HCT116 (cell line): ENCODE data around the gene SYTL3. TPM values are rescaled to one million over a fixed set of nuclear protein-coding genes. Genes with fewer than 3 reads are reported as not detected.

ENCODE experiments used
- ATAC-seq: fragments of 200-7000 bp; cut with Tn5 transposase; 2 replicates; pipeline ENCODE4 v1.9.1; 2020; ENCODE audit warnings: mild to moderate bottlenecking, moderate library complexity
- BruUV-seq: library from RNA; stranded (reverse); fragments of 400-500 nt; replicated peaks from 2 replicates; lab custom pipeline; 2021; lab: Mats Ljungman, UMichigan
- CTCF ChIA-PET: fragments of 300-600 bp; sonication (Branson Sonifier 250); formaldehyde crosslinking; loops from one replicate; lab custom pipeline; 2021; ENCODE audit warnings: antibody characterized with exemption; lab: Charles Lee
- POLR2A ChIA-PET: fragments of 300-600, 350-600 bp; sonication (Branson Sonifier 250); formaldehyde crosslinking; loops from one replicate; lab custom pipeline; 2021; ENCODE audit warnings: antibody characterized with exemption; lab: Charles Lee
- RAD21 ChIA-PET, 2 experiments: fragments of 300-600 bp; sonication (Branson Sonifier 250); formaldehyde crosslinking; loops; one replicate each; lab custom pipeline; 2023; ENCODE audit warnings: low total read pairs in 2 of 2; ENCODE audit not compliant: uncharacterized antibody in 2 of 2, unreplicated experiment in 2 of 2, low non-redundant PET in 1 of 2; lab: Charles Lee
- DNase-seq: peaks from one replicate; pipeline ENCODE4 v3.0.0-alpha.2; 2010; ENCODE audit warnings: low read depth, low spot score
- H2AFZ ChIP-seq: fragments of 200-600 bp; shearing (Covaris generic), sonication (generic); 2 replicates; pipeline ENCODE4 v1.6.1; 2017; ENCODE audit warnings: low read depth, mixed run types, mixed read lengths, antibody characterized with exemption, low read length; ENCODE audit not compliant: poor library complexity, severe bottlenecking
- H3K27ac ChIP-seq: 2 replicates; pipeline ENCODE4 v1.5.1; 2012; ENCODE audit warnings: low read depth, low read length
- H3K27me3 ChIP-seq: fragments of 200-600 bp; sonication (generic); 2 replicates; pipeline ENCODE4 v1.6.1; 2016; ENCODE audit warnings: mixed run types, low read length, mixed read lengths; ENCODE audit not compliant: insufficient read depth
- H3K36me3 ChIP-seq, 2 experiments: fragments of 200-500 bp in 1 of 2; fragments of 200-600 bp in 1 of 2; sonication (Bioruptor generic) in 1 of 2; sonication (generic) in 1 of 2; 2 replicates each; pipeline versions ENCODE4 v1.5.1 to v1.6.1; 2014 to 2016; ENCODE audit warnings: low read length in 2 of 2, inconsistent platforms in 1 of 2, mixed read lengths in 1 of 2, mixed run types in 1 of 2; ENCODE audit not compliant: insufficient read depth in 2 of 2, control insufficient read depth in 1 of 2
- H3K4me1 ChIP-seq, 2 experiments: fragments of 200-600 bp in 1 of 2; sonication (generic) in 1 of 2; 2 replicates each; pipeline versions ENCODE4 v1.5.1 to v1.6.1; 2012 to 2017; ENCODE audit warnings: low read length in 2 of 2, inconsistent platforms in 1 of 2, mild to moderate bottlenecking in 1 of 2, mixed read lengths in 1 of 2, mixed run types in 1 of 2, moderate library complexity in 1 of 2; ENCODE audit not compliant: insufficient read depth in 2 of 2, control insufficient read depth in 1 of 2
- H3K4me2 ChIP-seq: fragments of 200-600 bp; sonication (generic); 2 replicates; pipeline ENCODE4 v1.6.1; 2017; ENCODE audit warnings: mixed run types, low read length, mixed read lengths
- H3K4me3 ChIP-seq, 2 experiments: fragments of 200-600 bp in 1 of 2; sonication (generic) in 1 of 2; replicated peaks in 1 of 2; 2 replicates each; pipeline ENCODE4 v1.5.1; 2011 to 2016; ENCODE audit warnings: low read length in 2 of 2, control low read depth in 1 of 2, low read depth in 1 of 2, mild to moderate bottlenecking in 1 of 2, mixed read lengths in 1 of 2, mixed run types in 1 of 2
- H3K79me2 ChIP-seq: fragments of 200-600 bp; sonication (generic); 2 replicates; pipeline ENCODE4 v1.6.1; 2017; ENCODE audit warnings: mild to moderate bottlenecking, mixed run types, low read length, moderate library complexity, mixed read lengths; ENCODE audit not compliant: insufficient read depth
- H3K9ac ChIP-seq: fragments of 200-600 bp; sonication (generic); 2 replicates; pipeline ENCODE4 v1.6.1; 2016; ENCODE audit warnings: low read length, mixed read lengths
- H3K9me2 ChIP-seq: fragments of 200-600 bp; sonication (generic), shearing (Covaris generic); 2 replicates; pipeline ENCODE4 v1.6.1; 2017; ENCODE audit warnings: mixed run types, mild to moderate bottlenecking, moderate library complexity; ENCODE audit not compliant: insufficient read depth
- H3K9me3 ChIP-seq, 2 experiments: fragments of 200-500 bp in 1 of 2; fragments of 200-600 bp in 1 of 2; sonication (Bioruptor generic) in 1 of 2; sonication (generic) in 1 of 2; 2 replicates each; pipeline ENCODE4 v1.6.1; 2014 to 2017; ENCODE audit warnings: low read length in 2 of 2, mixed read lengths in 2 of 2, inconsistent platforms in 1 of 2, low read depth in 1 of 2, mild to moderate bottlenecking in 1 of 2, mixed run types in 1 of 2, moderate library complexity in 1 of 2; ENCODE audit not compliant: control insufficient read depth in 1 of 2, insufficient read depth in 1 of 2
- H4K20me1 ChIP-seq: fragments of 200-600 bp; sonication (generic), shearing (Covaris generic); 2 replicates; pipeline ENCODE4 v1.6.1; 2017; ENCODE audit warnings: mixed run types, mild to moderate bottlenecking, moderate library complexity; ENCODE audit not compliant: insufficient read depth
- CEBPB ChIP-seq: IDR thresholded peaks from 2 replicates; pipeline ENCODE4 v1.6.1; 2012; ENCODE audit warnings: low read depth
- ELF1 ChIP-seq: IDR thresholded peaks from 2 replicates; pipeline ENCODE4 v1.6.1; 2012; ENCODE audit warnings: low read depth, borderline replicate concordance
- POLR2A ChIP-seq: IDR thresholded peaks from 2 replicates; pipeline ENCODE4 v1.7.0; 2011; ENCODE audit warnings: borderline replicate concordance; ENCODE audit not compliant: insufficient read depth, insufficient read length; ENCODE audit errors: extremely low read depth
- POLR2AphosphoS5 ChIP-seq: IDR thresholded peaks from 2 replicates; pipeline ENCODE4 v1.6.1; 2011; ENCODE audit warnings: mild to moderate bottlenecking, low read depth, low read length, moderate library complexity
- REST ChIP-seq: IDR thresholded peaks from 2 replicates; pipeline ENCODE4 v1.6.1; 2012; ENCODE audit warnings: low read depth
- SP1 ChIP-seq: IDR thresholded peaks from 2 replicates; pipeline ENCODE4 v1.6.1; 2012; ENCODE audit warnings: low read depth
- intact Hi-C: fragments of 100-400 bp; cut with micrococcal nuclease; formaldehyde crosslinking; loops from 2 replicates; pipeline ENCODE4 v1.10.0; 2022
- total RNA-seq: library from RNA; stranded (reverse); gene quantifications from one replicate; pipeline ENCODE4 v1.2.1, GENCODE V29; 2021; ENCODE audit not compliant: unreplicated experiment
- TF ChIP-seq, protein P1 (sequence below): IDR thresholded peaks from 2 replicates; pipeline ENCODE4 v1.6.1; 2012

Gene SYTL3
- total RNA-seq, 1 experiment from 2014 or later, result 55.3 TPM

- DNase-seq (no peak), ATAC-seq (no peak)
- Histone ChIP-seq H4K20me1 (no peaks in the 10 kb centered on the region), H3K9me2 (no peaks in the 10 kb centered on the region), H3K27me3 (no peaks in the 10 kb centered on the region), H3K27ac (no peak overlapping the region), H3K4me3 (no peak overlapping the region), H3K36me3 (no peaks in the 10 kb centered on the region), H3K9ac (no peak overlapping the region), H2AFZ (no peak overlapping the region), H3K79me2 (no peaks in the 10 kb centered on the region; the same call in 1 of the 2 replicates), H3K9me3 (no peaks in the 10 kb centered on the region), H3K4me2 (no peak overlapping the region), H3K4me1 (peaks cover 12 to 16% of the 10 kb centered on the region in 2 experiments; a peak in 3 of 4 replicates)
- ChIA-PET RAD21 (no interaction called here), CTCF (interaction anchor here (1.1 kb wide), 1 partner anchor 466 kb away, joined by 3 read pairs; no protein-coding TSS in a partner anchor), POLR2A (no interaction called here)
- intact Hi-C loops, result no loop called here
- TF ChIP-seq CEBPB, result no peak
- TF ChIP-seq SP1, result no peak
- TF ChIP-seq ELF1, result no peak
- no peak for TF ChIP-seq REST
- TF ChIP-seq, protein P1, sequence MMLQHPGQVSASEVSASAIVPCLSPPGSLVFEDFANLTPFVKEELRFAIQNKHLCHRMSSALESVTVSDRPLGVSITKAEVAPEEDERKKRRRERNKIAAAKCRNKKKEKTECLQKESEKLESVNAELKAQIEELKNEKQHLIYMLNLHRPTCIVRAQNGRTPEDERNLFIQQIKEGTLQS, result no peak
- BruUV-seq, result no TSS peak
These were observed 30.2 kb downstream of the SYTL3 start for GRCh38 chr6:158680015-158680414.

- Histone ChIP-seq H3K79me2 (no peaks in the 10 kb centered on the region; the same call in 1 of the 2 replicates), H3K9me2 (no peaks in the 10 kb centered on the region), H3K27me3 (no peaks in the 10 kb centered on the region)
- no peak for TF ChIP-seq POLR2AphosphoS5
- TF ChIP-seq SP1, result no peak
- TF ChIP-seq POLR2A, result no peak
- no peak for TF ChIP-seq REST
- TF ChIP-seq, all 23 proteins: peak for 0
- no peaks in the 10 kb centered on the region for H3K36me3 ChIP-seq
- peaks cover 12 to 16% of the 10 kb centered on the region in 2 experiments; a peak in 3 of 4 replicates for H3K4me1 ChIP-seq
- no peak overlapping the region for H3K4me2 ChIP-seq
- RAD21 ChIA-PET, result interaction anchor here in 1 of 2 experiments (0.7 kb wide), 1 partner anchor 21 kb away, joined by 3 read pairs; no protein-coding TSS in a partner anchor
- DNase-seq (no peak), ATAC-seq (no peak)
- intact Hi-C loops, result no loop called here
- no peaks in the 10 kb centered on the region for H4K20me1 ChIP-seq
- BruUV-seq, result no TSS peak
- H3K27ac ChIP-seq, result no peak overlapping the region
- POLR2A ChIA-PET, result no interaction called here
- H3K9ac ChIP-seq, result no peak overlapping the region
- CTCF ChIA-PET, result interaction anchor here (1.1 kb wide), 1 partner anchor 466 kb away, joined by 3 read pairs; no protein-coding TSS in a partner anchor
- H2AFZ ChIP-seq, result no peak overlapping the region
- no peak overlapping the region for H3K4me3 ChIP-seq
- H3K9me3 ChIP-seq, result no peaks in the 10 kb centered on the region
These were observed 30.6 kb downstream of the SYTL3 start for GRCh38 chr6:158680481-158680880.
